Small intestine (tissue), 7 donors: ENCODE results near the gene ADCY3. TPM values are rescaled to one million over a fixed set of nuclear protein-coding genes. Genes with fewer than 3 reads are reported as not detected.

Experiments used
- DNase-seq, 2 donors: peaks; one replicate each; pipeline versions ENCODE4 v3.0.0 to v3.0.0-alpha.2; 2013
- FAIRE-seq: peaks from 2 replicates; lab custom pipeline; 2012; peaks lifted over from hg19 to GRCh38; lab: Jason Lieb, UNC
- H3K27ac ChIP-seq, 3 donors: one replicate each; pipeline ENCODE4 v1.5.1; 2013; ENCODE audit warnings: low read length in 2 of 3, mild to moderate bottlenecking in 2 of 3, control low read depth in 1 of 3, inconsistent platforms in 1 of 3, low read depth in 1 of 3, moderate library complexity in 1 of 3
- H3K27me3 ChIP-seq, 3 donors: one replicate each; pipeline ENCODE4 v1.6.1; 2013; ENCODE audit warnings: low read length in 3 of 3, inconsistent platforms in 1 of 3; ENCODE audit not compliant: control insufficient read depth in 3 of 3, insufficient read depth in 3 of 3
- H3K36me3 ChIP-seq, 3 donors: one replicate each; pipeline ENCODE4 v1.6.1; 2013; ENCODE audit warnings: low read length in 3 of 3, inconsistent platforms in 1 of 3, low read depth in 1 of 3, mild to moderate bottlenecking in 1 of 3, moderate library complexity in 1 of 3; ENCODE audit not compliant: control insufficient read depth in 3 of 3, insufficient read depth in 2 of 3
- H3K4me1 ChIP-seq, 3 donors: one replicate each; pipeline ENCODE4 v1.6.1; 2013; ENCODE audit warnings: low read length in 2 of 3, inconsistent platforms in 1 of 3, low read depth in 1 of 3, mild to moderate bottlenecking in 1 of 3, moderate library complexity in 1 of 3; ENCODE audit not compliant: control insufficient read depth in 3 of 3, insufficient read depth in 2 of 3
- H3K4me3 ChIP-seq, 3 donors: one replicate each; pipeline ENCODE4 v1.5.1; 2013; ENCODE audit warnings: low read length in 3 of 3, control low read depth in 1 of 3, inconsistent platforms in 1 of 3, low read depth in 1 of 3, mild to moderate bottlenecking in 1 of 3, moderate library complexity in 1 of 3
- H3K9me3 ChIP-seq, 2 donors: one replicate each; pipeline ENCODE4 v1.6.1; 2013; ENCODE audit warnings: low read depth in 1 of 2, low read length in 1 of 2; ENCODE audit not compliant: control insufficient read depth in 2 of 2, insufficient read depth in 1 of 2
- WGBS, 3 donors: extraction: QIAGEN DNeasy Blood & Tissue Kit; methylation state at CpG; one replicate each; pipeline ENCODE4 v1.1.7; 2013; 5-methylcytosine and 5-hydroxymethylcytosine counted together
- polyA plus RNA-seq, 4 donors: library from polyadenylated mRNA; stranded (reverse) in 3 of 4; unstranded in 1 of 4; fragments of 200-250 nt in 3 of 4; fragments of 120-200 nt in 1 of 4; gene quantifications; one replicate each; pipeline versions ENCODE4 v1.2.1 to v1.2.3, GENCODE V29; 2013
- donor health status: healthy with polysubstance abuse.
- donor health status: control.
- donor health status: control.
- donor health status: Bipolar disorder and iron deficiency.
- donor health status: healthy.

The ADCY3 gene
- polyA plus RNA-seq, 4 donors: 3.6 to 36.3 (median 9.8) TPM

DNA sequence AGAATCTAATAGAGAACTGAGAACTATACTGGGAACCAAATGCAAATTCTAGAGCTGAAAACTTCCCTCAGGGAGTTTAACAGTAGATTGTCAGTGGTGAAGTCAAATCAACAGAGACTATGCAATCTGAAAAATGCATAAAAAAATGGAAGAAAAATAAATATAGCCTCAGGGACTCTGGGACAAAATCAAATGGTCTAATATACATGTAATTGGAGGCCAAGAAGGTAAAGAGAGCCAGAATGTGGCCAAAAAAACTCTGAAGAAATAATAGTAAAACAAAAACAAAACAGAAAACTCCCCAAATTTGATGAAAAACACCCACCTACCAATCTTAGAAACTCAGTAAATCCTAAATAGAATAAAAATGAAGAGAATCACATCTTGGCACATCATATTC is 35.2 kb upstream of the ADCY3 start:
- H3K9me3 ChIP-seq: no peaks in the 10 kb centered on the region
- peaks cover 19 to 29% (median 25%) of the 10 kb centered on the region in 3 donors for H3K36me3 ChIP-seq
- no peak overlapping the region for H3K4me3 ChIP-seq
- H3K4me1 ChIP-seq: no peaks in the 10 kb centered on the region
- DNase-seq (no peak), FAIRE-seq (no peak)
- H3K27me3 ChIP-seq: no peaks in the 10 kb centered on the region
- H3K27ac ChIP-seq: no peak overlapping the region

DNA sequence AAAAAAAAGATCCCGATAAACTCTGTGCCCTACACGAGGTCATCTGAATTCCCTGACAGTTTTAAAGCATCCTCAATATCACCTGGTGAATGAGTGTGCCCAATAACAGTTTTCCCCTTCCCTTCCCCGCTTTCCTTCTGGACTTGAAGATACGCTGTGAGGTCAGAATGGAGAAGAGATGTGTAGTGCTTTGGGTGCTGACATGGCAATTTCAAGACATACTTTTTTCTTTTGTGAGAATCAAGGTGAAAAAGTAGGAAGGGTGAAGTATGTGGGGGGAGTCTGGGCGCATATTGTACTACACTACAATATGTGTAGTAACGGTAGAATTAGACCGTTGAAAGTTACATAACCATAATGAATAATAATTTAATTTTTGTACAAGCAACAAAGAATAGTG is 30.1 kb upstream of the ADCY3 start:
- FAIRE-seq (no peak), DNase-seq (no peak)
- H3K36me3 ChIP-seq: peaks cover 13 to 30% (median 19%) of the 10 kb centered on the region in 3 donors
- no peak overlapping the region for H3K4me3 ChIP-seq
- H3K4me1 ChIP-seq: no peaks in the 10 kb centered on the region
- H3K27ac ChIP-seq: no peak overlapping the region
- WGBS, 3 donors: 94 to 95% (median 95%) methylated on average over 7 of the region's 7 CpGs
- no peaks in the 10 kb centered on the region for H3K9me3 ChIP-seq
- no peaks in the 10 kb centered on the region for H3K27me3 ChIP-seq

DNA sequence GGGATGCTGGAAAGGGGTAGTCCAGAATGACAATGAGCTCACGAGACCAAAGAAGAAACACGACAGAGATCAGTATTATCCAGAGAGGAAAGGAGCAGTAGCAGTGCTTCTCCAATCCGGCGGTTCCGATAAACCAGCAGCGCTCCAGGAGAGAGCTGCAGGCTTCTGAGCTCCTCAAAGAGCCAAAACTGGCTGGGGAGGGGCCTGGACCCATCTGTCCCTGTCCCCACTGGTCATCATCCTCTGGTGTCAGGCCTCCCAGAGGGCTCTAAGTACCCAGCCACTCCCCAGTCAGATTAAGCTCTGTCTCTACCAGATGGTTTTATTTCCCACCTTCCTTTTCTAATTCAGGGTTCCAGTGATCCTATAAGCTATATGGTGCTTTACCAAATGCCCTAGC is 28.5 kb upstream of the ADCY3 start:
- Histone ChIP-seq H3K4me1 (no peaks in the 10 kb centered on the region), H3K4me3 (no peak overlapping the region), H3K27ac (no peak overlapping the region), H3K9me3 (no peaks in the 10 kb centered on the region), H3K36me3 (peaks cover 13 to 27% (median 17%) of the 10 kb centered on the region in 3 donors), H3K27me3 (no peaks in the 10 kb centered on the region)
- WGBS, 3 donors: 95 to 98% (median 96%) methylated on average over 6 of the region's 6 CpGs
- FAIRE-seq (no peak), DNase-seq (no peak)

DNA sequence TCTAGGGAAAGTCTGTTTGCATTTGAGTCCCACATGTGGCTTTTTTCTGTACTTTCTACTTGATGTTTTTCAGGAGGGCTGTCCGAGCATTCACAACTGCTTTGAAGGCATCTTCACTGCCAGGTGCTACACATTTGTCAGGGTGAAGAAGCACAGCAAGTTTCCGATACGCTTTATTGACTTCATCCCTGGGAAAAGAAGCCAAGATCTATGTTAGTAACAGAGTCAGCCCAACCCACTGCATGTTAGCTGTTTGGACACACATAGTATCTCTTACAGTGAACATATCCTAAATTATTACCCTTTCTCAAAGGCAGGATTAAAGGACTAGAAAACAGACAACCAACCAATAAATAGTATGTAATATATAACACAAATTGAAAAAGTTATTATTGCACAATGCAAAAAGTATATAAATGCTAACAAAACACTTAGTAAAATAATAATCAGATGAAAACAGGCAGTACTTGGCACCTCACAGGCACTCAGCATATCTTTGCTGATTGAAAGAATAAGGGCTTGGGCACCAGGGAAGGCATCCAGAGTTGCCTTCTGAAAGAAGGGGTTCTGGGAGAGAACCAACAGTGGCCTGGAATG is 27.6 kb upstream of the ADCY3 start:
- no peaks in the 10 kb centered on the region for H3K4me1 ChIP-seq
- H3K9me3 ChIP-seq: no peaks in the 10 kb centered on the region
- no peak for FAIRE-seq
- no peak overlapping the region for H3K4me3 ChIP-seq
- no peak for DNase-seq
- no peak overlapping the region for H3K27ac ChIP-seq
- no peaks in the 10 kb centered on the region for H3K27me3 ChIP-seq
- H3K36me3 ChIP-seq: peaks cover 8 to 25% (median 17%) of the 10 kb centered on the region in 3 donors
- WGBS, 3 donors: 91 to 97% (median 92%) methylated on average over 3 of the region's 3 CpGs

DNA sequence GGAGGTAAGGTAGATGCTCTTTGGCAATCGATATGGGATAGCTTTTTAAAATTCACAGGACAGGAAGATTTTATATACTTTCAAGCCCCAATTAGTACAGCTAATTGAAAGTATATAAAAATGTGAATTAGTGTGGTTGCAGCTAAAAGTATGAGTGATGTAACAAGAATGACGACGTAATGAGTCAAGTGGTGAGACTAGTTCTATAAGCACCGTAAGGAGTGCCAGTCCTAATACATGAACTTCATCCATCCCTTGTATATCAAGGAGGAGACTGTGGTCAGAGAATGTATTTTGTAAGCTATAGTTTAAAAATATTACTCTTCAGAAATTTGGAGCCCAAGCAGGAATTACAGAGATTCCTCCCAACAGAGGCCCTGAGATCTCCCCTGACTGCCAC is 25.9 kb upstream of the ADCY3 start:
- H3K27ac ChIP-seq: no peak overlapping the region
- H3K9me3 ChIP-seq: no peaks in the 10 kb centered on the region
- 94 to 98% (median 96%) methylated on average over 4 of the region's 4 CpGs for WGBS, 3 donors
- H3K36me3 ChIP-seq: peaks cover 4 to 19% (median 17%) of the 10 kb centered on the region in 3 donors
- H3K27me3 ChIP-seq: no peaks in the 10 kb centered on the region
- DNase-seq (no peak), FAIRE-seq (no peak)
- no peaks in the 10 kb centered on the region for H3K4me1 ChIP-seq
- no peak overlapping the region for H3K4me3 ChIP-seq

DNA sequence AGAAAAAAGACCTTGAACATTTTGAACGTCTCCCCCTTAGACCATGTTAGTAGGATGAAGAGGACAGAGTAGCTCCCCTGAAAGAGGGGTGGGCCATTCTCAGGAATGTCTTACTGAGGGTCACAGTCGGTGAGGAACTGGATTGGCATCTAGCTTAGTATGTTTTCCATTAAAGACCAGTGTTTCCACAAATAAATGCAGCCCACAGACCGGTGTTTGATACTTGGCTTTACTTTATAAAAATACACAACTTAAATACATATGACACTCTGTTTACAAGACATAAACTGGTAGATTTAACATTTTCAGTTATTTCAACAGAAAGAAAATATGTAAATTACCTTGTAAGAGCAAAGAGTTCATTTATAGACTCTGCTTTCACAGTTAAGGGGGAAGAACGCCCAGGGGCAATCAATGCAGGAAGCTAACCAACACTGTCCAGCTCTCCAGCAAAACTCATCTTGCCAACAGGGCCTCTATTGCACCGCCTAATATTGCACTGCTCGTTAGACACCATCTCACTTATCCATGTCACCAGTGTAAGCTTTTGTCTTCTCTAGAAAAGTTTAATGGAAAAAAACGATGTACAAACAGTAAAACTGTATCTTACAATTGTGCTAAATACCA is 23.5 kb upstream of the ADCY3 start:
- DNase-seq (no peak), FAIRE-seq (no peak)
- no peaks in the 10 kb centered on the region for H3K27me3 ChIP-seq
- H3K9me3 ChIP-seq: no peaks in the 10 kb centered on the region
- H3K4me1 ChIP-seq: no peaks in the 10 kb centered on the region
- 80 to 91% (median 88%) methylated on average over 7 of the region's 7 CpGs for WGBS, 3 donors
- peaks cover 4 to 15% (median 13%) of the 10 kb centered on the region in 3 donors for H3K36me3 ChIP-seq
- no peak overlapping the region for H3K27ac ChIP-seq
- no peak overlapping the region for H3K4me3 ChIP-seq

DNA sequence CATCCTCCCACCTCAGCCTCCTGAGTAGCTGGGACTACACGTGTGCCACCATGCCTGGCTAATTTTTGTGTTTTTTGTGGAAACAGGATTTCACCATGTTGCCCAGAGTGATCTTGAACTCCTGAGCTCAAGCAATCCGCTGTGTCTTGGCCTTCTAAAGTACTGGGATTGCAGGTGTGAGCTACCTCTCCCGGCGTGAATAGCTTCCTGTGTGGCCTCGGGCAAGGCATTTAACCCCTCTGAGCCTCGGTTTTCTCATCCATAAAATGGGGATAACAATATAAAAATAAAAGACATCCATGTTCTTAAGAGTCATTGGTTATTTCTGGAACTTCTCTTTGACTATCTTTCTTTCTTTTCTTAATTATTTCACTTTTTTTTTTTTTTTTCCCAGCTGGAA is 19.3 kb upstream of the ADCY3 start:
- WGBS, 3 donors: 87 to 92% (median 89%) methylated on average over 6 of the region's 6 CpGs
- Histone ChIP-seq H3K27me3 (no peaks in the 10 kb centered on the region), H3K27ac (no peak overlapping the region), H3K4me3 (no peak overlapping the region), H3K9me3 (no peaks in the 10 kb centered on the region), H3K4me1 (no peaks in the 10 kb centered on the region), H3K36me3 (no peaks in the 10 kb centered on the region)
- no peak for FAIRE-seq
- DNase-seq: no peak

DNA sequence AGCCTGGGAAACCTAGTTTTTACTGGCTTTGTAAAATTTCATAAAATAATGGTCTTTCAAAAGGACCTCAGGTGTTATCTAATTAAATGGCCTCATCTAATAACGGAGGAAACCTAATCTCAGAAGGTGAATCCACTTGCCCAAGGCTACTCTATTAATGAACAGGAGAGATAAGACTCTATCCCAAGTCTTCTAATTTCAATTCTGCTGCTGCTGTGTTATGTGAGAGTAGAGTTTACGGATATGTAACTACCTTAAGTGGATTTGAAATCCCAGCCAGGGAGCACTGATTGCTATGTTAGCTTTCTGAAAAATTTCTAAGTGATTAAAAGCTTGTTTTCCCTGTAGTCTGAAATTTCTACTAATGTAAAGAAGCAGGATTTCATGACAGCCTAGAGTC is 17.2 kb upstream of the ADCY3 start:
- no peak for FAIRE-seq

DNA sequence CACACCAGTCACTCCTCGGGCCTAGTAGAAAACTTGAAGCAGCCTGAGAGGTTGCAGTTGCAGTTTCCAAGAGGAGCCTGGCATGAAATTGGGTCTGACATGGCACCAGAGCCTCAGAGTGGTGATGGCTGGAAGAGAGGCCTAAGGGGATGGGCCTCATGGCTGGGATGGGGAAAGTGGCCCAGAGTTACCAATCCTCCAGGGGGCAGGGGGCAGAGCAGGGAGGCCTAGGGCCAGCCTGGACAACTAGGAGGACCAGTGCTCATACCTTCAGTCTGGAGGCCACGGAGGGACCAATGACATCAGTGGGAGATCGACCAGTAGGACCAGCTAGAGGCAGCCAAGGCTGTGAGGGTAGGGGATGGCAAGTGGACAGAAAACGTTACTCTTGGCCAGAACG is 15.1 kb upstream of the ADCY3 start:
- H3K9me3 ChIP-seq: no peaks in the 10 kb centered on the region
- no peak overlapping the region for H3K27ac ChIP-seq
- FAIRE-seq: no peak
- no peak for DNase-seq
- H3K4me1 ChIP-seq: no peaks in the 10 kb centered on the region
- no peaks in the 10 kb centered on the region for H3K27me3 ChIP-seq
- no peak overlapping the region for H3K4me3 ChIP-seq
- no peaks in the 10 kb centered on the region for H3K36me3 ChIP-seq
- 84 to 93% (median 89%) methylated on average over 5 of the region's 5 CpGs for WGBS, 3 donors

More for the DNA sequence above, 17.2 kb upstream of the ADCY3 start:
- DNase-seq: no peak
- Histone ChIP-seq H3K36me3 (no peaks in the 10 kb centered on the region), H3K4me1 (no peaks in the 10 kb centered on the region), H3K27ac (no peak overlapping the region), H3K9me3 (no peaks in the 10 kb centered on the region), H3K27me3 (no peaks in the 10 kb centered on the region), H3K4me3 (no peak overlapping the region)
- 42 to 74% (median 52%) methylated on average over 2 of the region's 2 CpGs for WGBS, 3 donors
